Measurements from ENCODE around the gene RASGEF1B.

The RASGEF1B gene

DNA sequence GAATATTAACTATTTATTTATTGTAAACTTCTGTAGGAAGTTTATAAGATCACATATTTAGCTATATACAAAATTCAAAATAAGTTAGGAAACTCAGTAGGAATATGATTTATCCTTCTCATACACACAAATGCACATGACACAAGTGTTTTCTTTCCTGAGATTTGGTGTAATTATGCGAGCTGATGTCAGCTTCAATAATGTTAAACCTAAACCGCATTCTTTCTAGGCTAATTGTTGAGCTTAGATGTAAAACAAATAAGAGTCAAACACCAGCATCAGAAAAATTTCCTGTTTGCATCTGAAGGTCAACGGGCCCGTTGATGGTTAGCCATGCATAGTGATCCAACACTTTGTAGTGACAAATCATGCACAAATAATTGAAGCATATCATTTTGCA is 30.8 kb downstream of the RASGEF1B start:
- Histone ChIP-seq H3K36me3 (no peaks in the 10 kb centered on the region), H3K27me3 (no peaks in the 10 kb centered on the region), H3K9me3 (no peaks in the 10 kb centered on the region), H3K4me1 (no peaks in the 10 kb centered on the region), H3K4me3 (ENCODE audit: low read depth, low read length) (no peak overlapping the region)
- TF ChIP-seq CTCF (IDR thresholded peaks at IDR 0.05; ENCODE audit: low read depth, low read length): no peak
- no peak for DNase-seq

GRCh38 chr4:81436941-81437574 is 34.6 kb downstream of the RASGEF1B start:
- no peaks in the 10 kb centered on the region for H3K36me3 ChIP-seq
- DNase-seq: no peak

DNA sequence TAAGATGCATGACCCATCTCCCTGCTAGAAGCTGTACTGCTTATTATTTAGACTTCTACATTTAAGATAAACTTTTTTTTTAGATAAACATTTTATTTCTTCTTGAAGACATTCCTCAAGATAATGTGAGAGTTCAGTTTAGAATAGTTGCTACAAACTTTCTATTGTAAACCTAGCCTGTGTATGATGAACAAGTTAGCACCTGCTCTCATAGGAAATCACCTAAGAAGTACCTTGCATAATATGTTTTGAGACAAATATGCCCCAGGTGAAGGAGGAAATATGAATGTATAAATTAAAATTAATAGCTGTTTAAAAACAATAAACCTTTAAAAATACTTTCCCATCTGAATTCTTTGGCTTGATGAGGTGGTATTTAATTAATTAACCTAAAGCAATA is 35.6 kb downstream of the RASGEF1B start:
- H3K4me3 ChIP-seq (ENCODE audit: low read depth, low read length): no peak overlapping the region
- no peaks in the 10 kb centered on the region for H3K27me3 ChIP-seq
- no peak for DNase-seq
- no peaks in the 10 kb centered on the region for H3K4me1 ChIP-seq
- no peak for TF ChIP-seq CTCF (IDR thresholded peaks at IDR 0.05; ENCODE audit: low read depth, low read length)
- no peaks in the 10 kb centered on the region for H3K36me3 ChIP-seq
- no peaks in the 10 kb centered on the region for H3K9me3 ChIP-seq

More at GRCh38 chr4:81436941-81437574, 34.6 kb downstream of the RASGEF1B start:
- no peak for TF ChIP-seq CTCF (IDR thresholded peaks at IDR 0.05; ENCODE audit: low read depth, low read length)
- no peaks in the 10 kb centered on the region for H3K9me3 ChIP-seq
- no peaks in the 10 kb centered on the region for H3K4me1 ChIP-seq
- H3K4me3 ChIP-seq (ENCODE audit: low read depth, low read length): no peak overlapping the region
- H3K27me3 ChIP-seq: no peaks in the 10 kb centered on the region

- H3K4me3 ChIP-seq (ENCODE audit: low read depth, low read length): no peak overlapping the region
- no peaks in the 10 kb centered on the region for H3K4me1 ChIP-seq
- H3K27me3 ChIP-seq: no peaks in the 10 kb centered on the region
- no peaks in the 10 kb centered on the region for H3K9me3 ChIP-seq
- no peak for DNase-seq
- no peak for TF ChIP-seq CTCF (IDR thresholded peaks at IDR 0.05; ENCODE audit: low read depth, low read length)
- no peaks in the 10 kb centered on the region for H3K36me3 ChIP-seq
Observed at GRCh38 chr4:81432825-81433224, 38.9 kb downstream of the RASGEF1B start.

DNA sequence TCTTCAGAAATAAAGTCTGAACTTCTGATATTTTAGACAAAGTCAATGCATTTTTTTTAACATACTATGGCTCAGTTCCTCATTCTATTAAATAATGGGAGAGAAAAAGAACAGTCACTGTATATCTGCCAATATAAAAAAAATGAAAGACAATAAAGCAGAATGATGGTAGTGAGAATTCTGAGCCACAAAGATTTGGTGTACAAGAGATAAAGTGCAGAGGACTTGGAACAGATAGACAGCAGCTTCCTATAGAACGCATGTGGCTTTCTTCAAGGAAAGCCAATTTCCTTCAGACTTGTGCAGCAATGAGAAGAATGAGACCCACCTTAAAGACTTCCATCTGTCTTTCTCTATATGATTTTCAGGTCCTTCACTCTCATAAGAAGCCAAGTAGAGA is 39.7 kb downstream of the RASGEF1B start:
- H3K4me1 ChIP-seq: no peaks in the 10 kb centered on the region
- no peaks in the 10 kb centered on the region for H3K27me3 ChIP-seq
- H3K4me3 ChIP-seq (ENCODE audit: low read depth, low read length): no peak overlapping the region
- no peak for DNase-seq
- no peaks in the 10 kb centered on the region for H3K9me3 ChIP-seq
- no peak for TF ChIP-seq CTCF (IDR thresholded peaks at IDR 0.05; ENCODE audit: low read depth, low read length)
- no peaks in the 10 kb centered on the region for H3K36me3 ChIP-seq

DNA sequence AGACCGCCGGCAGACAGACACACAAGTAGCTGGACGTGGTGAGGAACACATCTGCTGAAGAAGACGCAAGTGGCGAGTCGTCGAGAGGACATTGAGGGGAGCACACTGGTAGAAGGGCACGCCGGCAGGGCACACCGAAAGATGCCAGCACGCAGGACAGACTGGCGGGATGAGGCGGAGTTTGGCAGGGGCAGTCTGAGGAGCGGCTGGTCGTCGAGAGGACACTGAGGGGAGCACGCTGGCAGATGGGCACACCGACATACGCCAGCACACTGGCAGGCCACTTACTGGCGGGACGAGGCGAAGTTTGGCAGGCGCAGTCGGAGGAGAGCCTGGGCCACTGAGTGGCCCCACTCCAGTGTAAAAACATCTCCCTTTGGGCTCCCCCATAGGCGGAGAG is 42.1 kb downstream of the RASGEF1B start:
- H3K36me3 ChIP-seq: no peaks in the 10 kb centered on the region
- H3K9me3 ChIP-seq: no peaks in the 10 kb centered on the region
- no peak for TF ChIP-seq CTCF (IDR thresholded peaks at IDR 0.05; ENCODE audit: low read depth, low read length)
- DNase-seq: no peak
- H3K4me1 ChIP-seq: no peaks in the 10 kb centered on the region
- no peak overlapping the region for H3K4me3 ChIP-seq (ENCODE audit: low read depth, low read length)
- no peaks in the 10 kb centered on the region for H3K27me3 ChIP-seq
